Fibroblast of lung (primary cell): Measurements from ENCODE around the gene PIGM.

ENCODE experiments used
- EZH2 ChIP-seq: IDR thresholded peaks from 2 replicates; pipeline ENCODE4 v1.5.1; 2012; ENCODE audit warnings: low read length, control low read depth, mild to moderate bottlenecking; ENCODE audit errors: missing control alignments
- TF ChIP-seq, protein P1 (sequence below), 2 donors: IDR thresholded peaks in 1 of 2; conservative IDR thresholded peaks in 1 of 2; 1 replicate in 1 of 2; 2 replicates in 1 of 2; pipeline ENCODE4 v1.5.1; 2011 to 2012; ENCODE audit warnings: low read length in 2 of 2, control low read depth in 1 of 2, inconsistent platforms in 1 of 2, low read depth in 1 of 2, mild to moderate bottlenecking in 1 of 2

DNA sequence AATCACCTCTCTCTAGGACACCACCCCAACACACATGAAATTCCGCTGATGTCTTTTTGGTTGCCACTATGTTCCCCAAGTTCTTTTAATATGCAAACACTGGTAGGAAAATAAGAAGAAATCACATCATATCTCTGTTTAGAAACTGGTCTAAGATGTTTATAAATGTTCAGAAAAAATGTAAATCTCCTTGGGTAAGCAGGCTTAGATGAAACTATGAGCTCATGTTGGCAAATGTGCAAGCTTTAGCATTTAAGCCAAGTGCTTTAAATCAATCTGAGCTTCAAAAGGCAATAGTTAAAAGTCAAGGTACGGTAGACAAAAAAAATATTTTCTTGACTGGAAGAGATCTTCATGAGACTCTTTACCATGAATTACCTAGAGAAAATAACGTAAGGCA lies 52.5 kb downstream of the PIGM start:
- TF ChIP-seq EZH2: no peak
- TF ChIP-seq, protein P1, sequence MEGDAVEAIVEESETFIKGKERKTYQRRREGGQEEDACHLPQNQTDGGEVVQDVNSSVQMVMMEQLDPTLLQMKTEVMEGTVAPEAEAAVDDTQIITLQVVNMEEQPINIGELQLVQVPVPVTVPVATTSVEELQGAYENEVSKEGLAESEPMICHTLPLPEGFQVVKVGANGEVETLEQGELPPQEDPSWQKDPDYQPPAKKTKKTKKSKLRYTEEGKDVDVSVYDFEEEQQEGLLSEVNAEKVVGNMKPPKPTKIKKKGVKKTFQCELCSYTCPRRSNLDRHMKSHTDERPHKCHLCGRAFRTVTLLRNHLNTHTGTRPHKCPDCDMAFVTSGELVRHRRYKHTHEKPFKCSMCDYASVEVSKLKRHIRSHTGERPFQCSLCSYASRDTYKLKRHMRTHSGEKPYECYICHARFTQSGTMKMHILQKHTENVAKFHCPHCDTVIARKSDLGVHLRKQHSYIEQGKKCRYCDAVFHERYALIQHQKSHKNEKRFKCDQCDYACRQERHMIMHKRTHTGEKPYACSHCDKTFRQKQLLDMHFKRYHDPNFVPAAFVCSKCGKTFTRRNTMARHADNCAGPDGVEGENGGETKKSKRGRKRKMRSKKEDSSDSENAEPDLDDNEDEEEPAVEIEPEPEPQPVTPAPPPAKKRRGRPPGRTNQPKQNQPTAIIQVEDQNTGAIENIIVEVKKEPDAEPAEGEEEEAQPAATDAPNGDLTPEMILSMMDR (conservative IDR thresholded peaks at IDR 0.05 in 1 of 2, IDR thresholded peaks at IDR 0.05 in 1 of 2; ENCODE audit: low read depth in 1 of 2, low read length in 2 of 2): no peak
